Measurements from ENCODE around the gene FMN2.

DNA sequence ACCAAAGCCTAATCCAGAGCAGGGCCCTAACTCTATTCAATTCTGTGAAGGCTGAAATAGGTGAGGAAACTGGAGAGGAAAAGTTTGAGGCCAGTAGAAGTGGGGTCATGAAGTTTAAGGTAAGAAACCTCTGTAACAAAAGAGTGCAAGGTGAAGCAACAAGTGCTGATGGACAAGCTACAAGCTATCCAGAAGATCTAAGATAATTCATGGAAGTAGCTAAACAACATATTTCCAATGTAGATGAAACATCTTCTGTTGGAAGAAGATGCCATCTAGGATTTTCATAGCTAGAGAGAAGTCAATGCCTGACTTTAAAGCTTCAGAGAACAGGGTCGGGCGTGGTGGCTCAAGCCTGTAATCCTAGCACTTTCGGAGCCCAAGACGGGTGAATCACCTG is 302.7 kb downstream of the FMN2 start:
- TF ChIP-seq, protein P1, sequence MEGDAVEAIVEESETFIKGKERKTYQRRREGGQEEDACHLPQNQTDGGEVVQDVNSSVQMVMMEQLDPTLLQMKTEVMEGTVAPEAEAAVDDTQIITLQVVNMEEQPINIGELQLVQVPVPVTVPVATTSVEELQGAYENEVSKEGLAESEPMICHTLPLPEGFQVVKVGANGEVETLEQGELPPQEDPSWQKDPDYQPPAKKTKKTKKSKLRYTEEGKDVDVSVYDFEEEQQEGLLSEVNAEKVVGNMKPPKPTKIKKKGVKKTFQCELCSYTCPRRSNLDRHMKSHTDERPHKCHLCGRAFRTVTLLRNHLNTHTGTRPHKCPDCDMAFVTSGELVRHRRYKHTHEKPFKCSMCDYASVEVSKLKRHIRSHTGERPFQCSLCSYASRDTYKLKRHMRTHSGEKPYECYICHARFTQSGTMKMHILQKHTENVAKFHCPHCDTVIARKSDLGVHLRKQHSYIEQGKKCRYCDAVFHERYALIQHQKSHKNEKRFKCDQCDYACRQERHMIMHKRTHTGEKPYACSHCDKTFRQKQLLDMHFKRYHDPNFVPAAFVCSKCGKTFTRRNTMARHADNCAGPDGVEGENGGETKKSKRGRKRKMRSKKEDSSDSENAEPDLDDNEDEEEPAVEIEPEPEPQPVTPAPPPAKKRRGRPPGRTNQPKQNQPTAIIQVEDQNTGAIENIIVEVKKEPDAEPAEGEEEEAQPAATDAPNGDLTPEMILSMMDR (IDR thresholded peaks at IDR 0.05), result no peak
- no peak for TF ChIP-seq POLR2A (IDR thresholded peaks at IDR 0.05)
- TF ChIP-seq POLR2AphosphoS5 (IDR thresholded peaks at IDR 0.05), result no peak
